NCI-H146 treated with DMSO at 0.1 percent for 48 hours (cell line): ENCODE data around the gene FAM241B.

Source experiments
- DNase-seq: peaks from one replicate; lab custom pipeline; 2025; ENCODE audit not compliant: unreplicated experiment; lab: John Stamatoyannopoulos, UW

Gene FAM241B

GRCh38 chr10:69633673-69634635 lies 3.9 kb downstream of the FAM241B start:
- no peak for DNase-seq

- no peak for DNase-seq
These were observed 4.8 kb downstream of the FAM241B start for GRCh38 chr10:69634759-69635425.

GRCh38 chr10:69635428-69636272 lies 5.6 kb downstream of the FAM241B start:
- DNase-seq: no peak

GRCh38 chr10:69636273-69636575 lies 6.2 kb downstream of the FAM241B start:
- no peak for DNase-seq

- no peak for DNase-seq
These were observed 6.9 kb downstream of the FAM241B start for GRCh38 chr10:69636626-69637605.

GRCh38 chr10:69638642-69639041 lies 8.6 kb downstream of the FAM241B start:
- no peak for DNase-seq

GRCh38 chr10:69639291-69640195 lies 9.5 kb downstream of the FAM241B start:
- DNase-seq: peak; percentile 15

GRCh38 chr10:69640196-69640980 lies 10.3 kb downstream of the FAM241B start:
- DNase-seq: no peak

GRCh38 chr10:69641261-69641980 lies 11.4 kb downstream of the FAM241B start:
- no peak for DNase-seq

GRCh38 chr10:69642747-69643146 lies 12.7 kb downstream of the FAM241B start:
- DNase-seq: no peak

GRCh38 chr10:69643779-69644657 lies 14.0 kb downstream of the FAM241B start:
- DNase-seq: no peak

- DNase-seq: peak; percentile 11
These were observed 14.7 kb downstream of the FAM241B start for GRCh38 chr10:69644658-69645295.

GRCh38 chr10:69645296-69646184 lies 15.5 kb downstream of the FAM241B start:
- DNase-seq: no peak

- no peak for DNase-seq
These were observed 16.4 kb downstream of the FAM241B start for GRCh38 chr10:69646185-69647060.
